Stimulated activated CD8-positive, alpha-beta memory T cell treated with anti-CD3 and anti-CD28 coated beads, Interleukin-7, amount 100 ng/mL, for 24 hours (primary cell): ENCODE measurements around the gene MAP2.
"Not testable (repeated sequence)": the region's sequence is repeated elsewhere in the genome, so short reads cannot be mapped to it uniquely, and the experiment has no call there.

ENCODE experiments used
- DNase-seq: peaks from one replicate; pipeline ENCODE4 v3.0.0-alpha.2; 2020; ENCODE audit warnings: low read depth

MAP2 gene

DNA sequence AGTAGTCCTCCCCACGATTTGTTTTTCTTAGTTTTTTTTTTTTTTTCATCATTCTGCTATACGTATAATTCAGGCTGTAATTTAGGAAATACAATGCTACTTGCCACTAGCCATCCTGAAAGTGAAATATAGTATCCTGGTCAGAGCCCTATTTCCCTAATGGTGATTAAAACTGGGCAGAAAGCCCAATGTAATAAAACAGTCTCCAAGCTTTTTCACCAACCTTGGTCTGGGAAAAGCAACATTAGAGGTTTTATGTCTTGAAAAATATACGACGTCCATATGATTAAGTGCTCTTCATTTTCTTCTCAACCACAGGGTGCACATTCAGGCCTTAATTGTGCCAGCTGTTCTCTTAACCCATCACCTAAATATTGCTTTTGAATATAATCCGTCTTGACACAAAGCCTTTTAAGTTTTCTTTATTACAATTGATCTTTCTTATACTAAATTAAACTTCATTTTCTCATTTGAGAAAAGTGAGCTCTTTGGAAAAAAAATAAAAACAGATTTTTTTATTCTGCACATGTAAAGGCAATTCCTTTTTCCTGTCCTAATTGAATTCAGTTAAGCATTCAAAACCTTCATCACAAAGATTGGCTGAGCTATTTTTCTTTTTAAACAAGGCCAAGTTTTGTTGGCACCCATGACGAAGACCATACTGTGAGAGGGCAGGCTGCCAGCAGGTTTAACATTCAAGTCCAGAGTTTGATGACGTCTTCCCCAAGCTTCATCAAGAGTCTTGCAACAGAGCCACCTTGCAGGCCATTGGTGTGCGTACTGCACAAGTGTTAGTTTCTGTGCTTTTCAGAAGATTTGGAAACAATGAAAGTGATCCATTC, 52.7 kb downstream of the MAP2 start:
- no peak for DNase-seq

DNA sequence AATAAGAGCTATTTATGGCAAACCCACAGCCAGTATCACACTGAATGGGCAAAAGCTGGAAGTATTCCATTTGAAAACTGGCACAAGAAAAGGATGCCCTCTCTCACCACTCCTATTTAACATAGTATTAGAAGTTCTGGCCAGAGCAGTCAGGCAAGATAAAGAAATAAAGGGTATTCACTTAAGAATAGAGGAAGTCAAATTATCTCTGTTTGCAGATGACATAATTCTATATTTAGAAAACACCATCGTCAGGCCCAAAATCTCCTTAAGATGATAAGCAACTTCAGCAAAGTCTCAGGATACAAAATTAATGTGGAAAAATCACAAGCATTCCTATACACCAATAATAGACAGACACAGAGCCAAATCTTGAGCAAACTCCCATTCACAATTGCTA, 68.4 kb downstream of the MAP2 start:
- not testable (repeated sequence) for DNase-seq

DNA sequence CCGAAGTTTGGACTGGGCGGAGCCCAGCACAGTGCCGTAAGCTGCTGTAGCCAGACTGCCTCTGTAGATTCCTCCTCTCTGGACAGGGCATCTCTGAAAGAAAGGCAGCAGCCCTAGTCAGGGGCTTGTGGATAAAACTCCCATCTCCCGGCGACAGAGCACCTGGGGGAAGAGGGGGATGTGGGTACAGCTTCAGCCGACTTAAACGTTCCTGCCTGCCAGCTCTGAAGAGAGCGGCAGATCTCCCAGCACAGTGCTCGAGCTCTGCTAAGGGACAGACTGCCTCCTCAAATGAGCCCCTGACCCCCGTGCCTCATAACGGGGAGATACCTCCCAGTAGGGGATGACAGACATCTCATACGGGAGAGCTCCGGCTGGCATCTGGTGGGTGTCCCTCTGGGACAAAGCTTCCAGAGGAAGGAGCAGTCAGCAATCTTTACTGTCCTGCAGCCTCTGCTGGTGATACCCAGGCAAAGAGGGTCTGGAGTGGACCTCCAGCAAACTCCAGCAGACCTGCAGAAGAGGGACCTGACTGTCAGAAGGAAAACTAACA, 71.3 kb downstream of the MAP2 start:
- not testable (repeated sequence) for DNase-seq

DNA sequence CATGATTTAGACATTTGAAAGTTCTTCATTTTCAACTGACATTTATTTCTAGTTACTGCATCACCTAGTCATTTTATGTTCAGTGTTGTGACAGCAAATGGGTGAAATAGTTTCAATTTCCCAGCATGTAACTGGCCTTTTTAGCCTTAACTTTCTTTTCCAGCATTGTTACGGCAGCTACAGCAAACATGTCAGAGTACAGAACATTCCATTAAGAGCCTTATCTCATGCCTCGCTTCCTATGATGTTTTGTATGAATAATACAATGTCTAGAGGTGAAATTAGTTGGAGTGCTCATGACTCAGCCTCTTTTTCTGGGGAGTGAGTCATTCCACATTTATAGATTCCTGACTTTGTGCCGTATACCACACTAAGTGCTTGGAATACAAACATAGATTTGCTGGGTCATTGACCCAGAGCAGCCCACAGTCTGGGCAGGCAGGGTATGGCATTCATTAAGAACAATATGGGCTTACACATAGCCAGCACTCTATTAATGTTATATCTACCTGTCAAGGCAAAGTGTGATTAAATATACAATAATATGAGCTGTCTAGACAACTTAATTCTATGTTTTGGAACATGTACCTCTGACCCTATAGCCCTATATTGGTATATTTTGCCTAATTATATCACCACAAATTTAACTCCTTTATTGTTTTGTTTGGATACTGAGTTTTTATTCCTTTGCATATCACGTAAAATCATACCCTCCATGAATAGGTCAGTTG, 72.2 kb downstream of the MAP2 start:
- no peak for DNase-seq

DNA sequence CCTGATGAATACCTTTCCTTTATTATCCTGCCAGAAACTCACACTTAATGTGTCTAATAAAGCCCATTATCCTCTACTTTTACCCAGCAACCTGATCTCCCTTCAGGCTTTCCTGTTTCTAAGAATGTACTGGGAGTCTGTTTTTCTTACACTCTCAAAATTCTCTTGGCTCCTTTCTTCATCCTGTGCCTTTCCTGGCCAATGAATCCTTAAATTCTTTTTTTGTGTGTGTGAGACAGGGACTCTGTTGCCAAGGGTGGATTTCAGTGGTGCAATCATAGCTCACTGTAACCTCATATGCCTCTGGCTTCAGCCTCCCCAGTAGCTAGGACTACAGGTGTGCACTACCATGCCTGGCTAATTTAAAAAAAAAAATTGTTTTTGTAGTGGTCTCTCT, 72.7 kb downstream of the MAP2 start:
- no peak for DNase-seq

DNA sequence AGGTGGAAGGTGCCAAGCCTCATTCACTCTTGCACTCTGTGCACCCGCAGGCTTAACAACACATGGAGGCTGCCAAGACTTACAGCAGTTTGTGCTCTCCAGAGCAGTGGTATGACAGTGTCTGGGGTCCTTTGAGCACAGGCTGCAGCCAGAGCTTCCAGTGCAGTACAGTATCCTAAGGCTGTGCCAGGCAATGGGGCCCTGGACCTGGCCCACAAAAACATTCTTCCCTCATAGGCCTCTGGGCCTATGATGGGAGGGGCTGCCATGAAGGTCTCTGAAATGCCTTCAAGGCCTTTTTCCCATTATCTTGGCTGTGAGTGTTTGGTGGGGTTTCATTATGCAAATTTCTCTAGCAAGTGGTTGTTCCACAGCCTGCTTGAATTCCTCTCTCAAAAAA, 74.8 kb downstream of the MAP2 start:
- DNase-seq = no peak

DNA sequence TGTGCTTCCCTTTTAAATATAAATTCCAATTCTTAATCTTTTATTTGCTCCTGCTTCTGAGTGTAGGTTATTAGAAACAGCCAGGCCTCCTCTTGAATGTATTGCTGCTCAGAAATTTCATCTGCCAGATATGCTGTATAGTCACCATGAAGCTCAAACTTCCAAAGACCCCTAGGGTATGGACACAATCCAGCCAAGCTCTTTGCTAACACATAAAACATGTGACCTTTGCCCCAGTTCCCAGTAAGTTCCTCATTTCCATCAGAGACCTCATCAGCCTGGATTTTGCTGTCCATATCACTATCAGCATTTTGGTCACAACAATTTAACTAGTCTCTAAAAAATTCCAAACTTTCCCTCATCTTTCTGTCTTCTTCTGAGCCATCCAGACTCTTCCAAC, 75.2 kb downstream of the MAP2 start:
- DNase-seq = no peak

DNA sequence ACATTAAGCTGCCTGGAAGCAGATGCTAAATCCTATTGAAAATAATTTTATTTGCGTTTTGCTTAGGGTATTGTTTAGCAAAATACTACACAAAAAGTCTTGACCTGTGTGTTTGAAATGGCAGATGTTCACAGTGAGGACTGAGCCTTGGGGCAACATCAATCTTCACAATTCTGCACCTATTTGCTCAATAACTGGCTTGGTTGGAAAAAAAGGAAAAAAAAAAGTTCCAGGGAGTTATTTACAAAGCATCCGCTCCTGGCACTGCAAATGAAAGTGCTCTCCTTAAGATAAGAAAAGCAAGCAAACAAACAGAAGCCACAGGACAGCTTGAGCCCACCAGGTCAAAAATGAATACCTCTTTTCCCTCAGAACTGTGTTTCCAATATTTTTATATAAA, 77.7 kb downstream of the MAP2 start:
- DNase-seq = no peak

DNA sequence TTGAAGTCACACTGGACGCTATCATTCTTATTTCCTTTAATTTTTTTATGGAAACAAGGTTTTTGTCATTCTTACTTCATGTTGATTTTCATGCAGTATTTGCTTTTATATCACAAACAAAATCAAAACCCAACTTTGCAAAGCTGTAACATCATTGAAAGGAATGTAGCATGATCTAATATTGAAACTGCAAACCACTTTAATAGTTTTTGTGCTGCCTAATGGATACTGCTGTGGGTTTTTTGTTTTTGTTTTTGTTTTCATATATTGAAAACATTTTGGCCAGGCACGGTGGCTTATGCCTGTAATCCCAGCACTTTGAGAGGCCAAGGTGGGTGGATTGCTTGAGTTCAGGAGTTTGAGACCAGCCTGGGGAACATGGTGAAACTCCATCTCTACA, 81.6 kb downstream of the MAP2 start:
- no peak for DNase-seq

DNA sequence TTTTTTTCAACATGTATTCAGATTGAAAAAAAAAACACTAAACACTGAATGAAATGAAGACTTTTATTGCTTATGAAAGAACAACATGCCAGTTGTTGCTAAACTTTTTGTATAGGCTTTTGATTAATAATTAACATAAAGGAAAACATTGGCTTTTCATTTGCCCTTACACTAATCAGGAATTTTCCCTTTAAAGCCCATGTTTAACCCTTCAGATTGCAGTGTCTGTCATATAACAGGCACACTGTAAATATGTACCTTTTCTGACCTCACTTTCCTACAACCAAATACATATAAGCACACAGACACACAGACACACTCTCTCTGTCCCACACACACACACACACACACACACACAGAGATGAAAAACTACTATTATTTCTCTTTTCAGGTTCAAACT, 84.4 kb downstream of the MAP2 start:
- DNase-seq = no peak

DNA sequence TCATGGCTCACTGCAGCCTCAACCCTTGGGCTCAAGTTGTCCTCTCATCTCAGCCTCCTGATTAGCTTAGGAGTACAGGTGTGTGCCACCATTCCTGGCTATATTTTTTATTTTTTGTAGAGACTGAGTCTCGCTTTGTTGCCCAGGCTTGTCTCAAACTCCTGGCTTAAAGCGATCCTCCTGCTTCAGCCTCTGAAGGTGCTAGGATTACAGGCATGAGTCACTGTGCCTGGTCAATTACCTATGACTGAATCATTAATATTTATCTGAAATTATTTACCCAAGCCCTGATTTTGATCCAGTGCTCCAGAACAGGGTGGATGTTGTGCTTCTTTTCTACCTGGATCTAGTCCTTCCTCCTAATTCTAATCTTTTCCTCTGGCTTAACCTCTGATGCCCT, 87.8 kb downstream of the MAP2 start:
- no peak for DNase-seq

DNA sequence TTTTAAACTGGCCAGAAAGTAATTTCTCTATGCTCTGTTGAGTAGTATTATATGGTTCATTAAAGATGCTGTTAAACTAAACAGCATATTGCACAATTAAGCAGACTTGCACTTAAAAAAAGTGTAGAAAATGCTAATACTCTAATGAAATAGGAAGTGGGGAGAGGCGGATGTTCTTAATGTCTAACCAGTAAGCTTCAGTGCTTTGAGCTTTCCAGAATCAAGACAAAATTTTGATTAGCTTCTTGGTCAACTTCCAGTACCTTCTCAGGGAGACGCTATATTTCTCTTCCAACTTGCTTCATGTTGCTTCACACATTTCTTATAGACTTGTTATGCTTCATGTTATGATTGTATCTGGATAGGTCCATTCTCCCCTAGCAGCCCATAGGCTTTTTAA, 89.1 kb downstream of the MAP2 start:
- DNase-seq = no peak

DNA sequence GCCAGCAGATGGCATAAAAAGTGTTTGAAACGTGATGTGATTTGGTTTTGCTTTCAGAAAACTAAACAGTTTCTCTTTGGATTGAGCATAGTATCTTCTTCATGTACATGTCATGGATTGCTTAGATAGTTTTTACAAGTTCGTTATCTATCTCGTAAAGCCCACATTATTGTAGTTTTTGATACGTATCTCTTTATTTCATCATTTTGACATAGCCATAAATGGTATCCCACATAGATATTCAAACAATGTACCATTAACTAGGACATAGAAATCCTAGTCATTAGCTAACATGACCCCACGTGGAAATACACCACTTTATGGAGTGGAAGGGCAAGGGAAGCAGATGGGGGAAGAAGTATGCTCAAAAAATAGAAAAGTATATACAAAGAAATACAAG, 93.6 kb downstream of the MAP2 start:
- DNase-seq = no peak

DNA sequence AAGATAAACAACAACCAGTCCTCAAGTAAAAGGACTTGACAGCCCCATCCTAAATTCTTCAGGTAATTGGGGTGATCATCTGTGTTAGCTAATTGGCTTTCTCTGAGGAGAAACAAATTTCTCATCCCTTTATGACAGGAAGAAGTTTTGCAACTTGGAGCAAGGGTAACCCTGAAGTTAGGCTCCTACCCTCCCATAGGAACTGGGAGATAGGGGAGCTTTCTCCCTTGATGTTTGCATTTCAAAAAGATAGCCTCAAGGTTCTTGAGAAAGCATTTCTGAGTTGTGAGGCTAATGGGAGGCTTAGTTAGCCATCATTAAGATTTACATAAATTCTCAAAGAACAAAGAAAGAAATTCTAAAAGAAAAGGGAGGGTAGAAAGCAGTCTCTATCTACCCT, 95.4 kb downstream of the MAP2 start:
- no peak for DNase-seq

DNA sequence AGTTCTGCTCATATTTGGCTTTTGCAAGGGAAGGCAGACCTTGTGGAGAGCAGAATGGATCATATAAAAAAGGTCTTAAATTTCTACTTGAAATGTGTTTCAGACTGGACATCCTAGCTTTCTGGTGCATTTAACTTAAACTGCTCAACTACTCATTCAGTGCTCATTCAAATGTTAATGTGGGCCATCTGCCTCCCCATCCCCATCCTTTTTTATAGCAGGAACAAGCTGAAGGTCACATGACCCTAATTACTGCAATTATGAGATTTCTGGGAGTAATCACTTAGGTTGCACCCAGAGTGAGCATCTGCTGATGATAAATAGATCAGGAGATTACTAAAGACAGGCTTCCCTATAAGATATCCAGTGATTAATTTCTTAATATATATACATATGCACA, 96.1 kb downstream of the MAP2 start:
- no peak for DNase-seq

DNA sequence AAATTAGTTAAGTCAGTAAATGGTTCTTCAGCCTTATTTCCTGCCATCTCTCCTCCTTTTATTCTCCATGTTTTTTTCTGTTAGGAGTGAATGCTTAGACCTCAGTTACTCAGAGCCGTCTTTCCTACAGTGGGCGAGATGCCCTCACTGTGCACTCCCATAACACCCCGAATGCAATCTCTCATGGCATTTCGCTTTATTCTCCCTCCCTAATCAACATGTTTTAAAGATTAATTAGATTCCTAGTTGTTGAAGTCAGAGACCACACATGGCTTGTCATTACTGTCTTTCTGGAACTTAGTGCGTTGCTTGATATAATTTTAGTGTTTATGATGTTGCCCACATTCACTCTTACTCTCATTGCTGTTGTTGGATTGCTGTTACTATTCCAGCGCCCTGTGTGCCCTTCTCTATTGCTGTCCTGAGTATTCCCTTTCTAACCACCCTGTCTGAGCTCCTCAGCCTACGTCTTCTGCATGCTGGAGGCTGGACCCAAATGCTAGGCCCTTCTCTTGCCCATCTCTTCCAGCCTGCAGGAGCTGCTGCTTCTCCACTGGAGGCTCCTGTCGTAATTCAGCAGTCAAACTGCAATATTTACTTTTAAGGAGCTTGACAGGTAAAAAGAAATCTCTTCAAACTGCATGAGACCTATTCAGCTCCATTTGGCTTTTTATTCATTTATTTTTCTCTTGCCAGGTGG, 99.3 kb downstream of the MAP2 start:
- DNase-seq = no peak

DNA sequence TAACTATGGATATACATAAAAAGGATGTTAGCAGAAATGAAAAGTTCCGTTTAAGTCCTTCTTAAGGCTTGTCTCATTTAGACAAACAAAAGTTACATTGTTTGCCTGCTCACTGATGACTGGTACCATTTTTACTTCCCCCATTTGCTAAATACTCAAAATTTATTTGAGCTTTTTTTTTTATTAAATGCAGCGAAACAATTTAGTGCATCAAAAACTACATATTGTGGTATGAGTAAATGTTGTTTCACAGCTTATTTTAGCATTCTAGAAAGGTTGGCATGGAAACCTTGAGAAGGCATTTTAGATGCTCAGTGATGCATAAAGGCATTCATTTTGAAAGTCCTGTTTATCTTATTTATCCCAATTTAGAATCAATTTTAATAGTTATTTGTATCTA, 100.0 kb downstream of the MAP2 start:
- DNase-seq = no peak

DNA sequence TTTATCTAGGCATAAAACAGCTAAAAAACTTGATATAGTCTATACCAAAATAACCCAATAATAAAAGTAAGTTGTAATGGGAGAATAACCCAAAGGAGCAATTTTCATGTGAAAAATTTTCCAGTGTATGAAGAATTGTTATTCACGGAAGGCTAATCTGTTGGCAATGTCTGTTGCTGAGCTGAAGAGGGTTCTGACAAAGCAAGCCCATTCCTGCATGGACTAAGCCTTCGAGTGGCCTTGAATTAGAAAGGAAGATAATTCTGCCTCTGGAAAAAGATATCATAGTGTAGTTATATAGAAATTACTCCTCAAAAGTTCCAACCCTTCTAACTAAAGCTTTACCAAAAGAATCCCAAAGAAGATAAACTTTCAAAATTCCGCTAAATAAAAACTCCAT, 101.5 kb downstream of the MAP2 start:
- no peak for DNase-seq

DNA sequence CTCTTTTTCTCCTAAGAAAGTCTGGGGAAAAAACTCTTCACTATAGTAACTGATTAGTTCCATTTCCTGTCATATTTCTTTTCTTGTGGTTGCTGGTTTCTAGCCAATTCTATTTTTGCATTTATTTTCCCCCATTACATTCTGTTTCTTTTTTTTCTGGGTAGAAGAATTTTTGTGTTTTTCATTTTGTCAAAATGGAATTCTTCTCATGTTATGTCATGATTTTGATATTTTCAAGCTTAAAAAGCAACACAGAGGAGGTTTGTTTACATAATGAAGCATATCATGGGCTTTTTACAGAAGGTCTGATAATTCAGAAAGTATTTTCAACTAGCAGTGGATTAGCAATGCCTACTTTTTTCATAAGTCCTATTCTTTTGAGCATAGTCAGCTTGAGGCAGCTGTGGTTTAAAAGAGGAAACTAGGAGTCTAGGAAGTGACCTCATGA, 102.0 kb downstream of the MAP2 start:
- DNase-seq = no peak

DNA sequence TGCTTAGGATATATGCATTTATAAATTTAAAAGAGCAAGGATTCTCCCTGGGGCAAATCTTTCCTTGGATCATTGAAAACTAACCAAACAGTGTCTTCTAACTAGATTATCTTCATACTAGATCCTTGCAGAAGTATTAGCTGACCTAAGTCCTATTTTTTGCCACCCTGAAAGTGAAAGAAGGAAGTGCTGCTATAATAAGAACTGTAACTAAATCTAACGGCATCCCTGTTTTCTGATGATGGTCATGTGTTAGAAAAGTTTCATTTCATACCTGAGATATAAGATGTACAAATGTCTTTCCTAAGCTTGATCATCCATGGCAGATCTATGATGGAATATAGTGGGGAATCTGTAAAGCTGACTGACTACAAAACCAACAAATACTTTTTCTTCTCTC, 102.7 kb downstream of the MAP2 start:
- DNase-seq = no peak

DNA sequence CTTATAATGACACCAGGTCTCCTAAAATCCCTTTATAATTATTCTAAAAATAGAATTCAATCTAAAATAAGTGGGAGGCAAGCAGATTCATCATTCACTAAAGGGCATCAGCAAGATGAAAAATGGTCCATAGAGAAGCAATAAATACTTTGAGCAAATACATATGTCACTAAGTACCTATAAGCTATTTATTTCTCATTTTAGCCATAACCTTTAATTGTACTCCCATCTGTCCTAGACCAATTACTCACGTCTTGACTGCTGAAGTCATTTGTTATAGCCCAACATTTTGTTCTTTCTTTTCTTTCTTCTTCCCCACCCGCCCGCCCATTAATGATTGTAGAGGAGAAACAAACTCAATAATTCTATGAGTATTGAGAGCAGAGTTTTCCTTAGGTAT, 105.7 kb downstream of the MAP2 start:
- no peak for DNase-seq

DNA sequence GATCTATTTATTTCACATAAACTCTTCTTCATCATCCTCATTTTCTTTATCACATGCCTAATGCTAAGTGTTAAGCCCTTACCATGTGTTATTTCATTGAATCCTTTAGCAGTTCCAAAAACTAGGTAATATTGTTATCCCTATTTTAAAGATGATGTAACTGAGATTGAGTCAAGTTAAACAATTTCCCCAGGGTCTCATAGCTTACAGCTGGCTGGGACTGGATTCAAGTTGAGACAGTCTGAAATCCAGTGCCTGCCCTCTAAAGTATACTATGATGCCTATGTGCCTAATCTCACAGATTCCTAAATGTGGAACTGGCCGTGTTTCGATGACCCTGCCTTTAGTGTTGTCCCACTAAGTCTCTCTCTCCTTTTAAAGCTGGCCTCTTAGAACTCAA, 108.5 kb downstream of the MAP2 start:
- DNase-seq = no peak

DNA sequence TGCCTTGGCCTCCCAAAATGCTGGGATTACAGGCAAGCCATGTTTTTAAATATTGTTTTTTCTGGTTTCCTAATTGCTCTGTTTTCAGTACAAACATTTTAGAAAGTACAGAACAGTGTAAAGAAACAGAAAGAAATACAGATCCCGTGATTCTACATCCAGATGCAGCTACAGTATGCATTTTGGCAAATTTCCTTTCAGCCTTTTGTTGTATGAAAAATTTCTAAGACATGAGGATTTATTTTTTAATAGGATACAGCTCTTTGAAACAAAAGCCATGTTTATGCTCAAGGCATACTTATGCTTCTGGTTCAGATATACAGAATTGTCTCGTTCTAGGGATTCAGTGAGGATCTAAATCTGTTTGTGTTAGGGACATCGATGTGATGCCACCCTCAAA, 109.5 kb downstream of the MAP2 start:
- DNase-seq = no peak
